Non-pigmented ciliary epithelial cell (primary cell): Measurements from ENCODE around the gene METTL4.
"Not testable (repeated sequence)": the region's sequence is repeated elsewhere in the genome, so short reads cannot be mapped to it uniquely, and the experiment has no call there.

ENCODE experiments used
- DNase-seq: peaks from one replicate; pipeline ENCODE4 v3.0.0-alpha.2; 2010; ENCODE audit warnings: low read depth

Gene METTL4

DNA sequence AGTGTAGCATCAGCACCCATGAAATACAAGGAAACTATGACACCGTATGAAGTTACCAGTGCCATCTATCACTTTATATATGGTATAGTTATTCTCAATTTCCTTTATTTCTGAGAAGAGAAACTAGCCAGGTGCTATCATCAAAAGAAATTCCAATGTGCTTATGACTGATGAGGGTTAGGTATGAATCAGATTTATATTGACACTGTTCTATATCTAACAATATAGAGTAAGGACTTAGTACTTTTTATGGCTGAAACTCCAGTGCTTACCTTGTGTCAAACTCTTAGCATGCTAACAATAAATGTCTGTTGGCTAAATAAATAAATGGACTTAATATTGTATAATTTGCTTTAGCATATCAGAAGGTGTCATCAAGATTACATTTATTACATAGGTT lies 6.9 kb downstream of the METTL4 start:
- no peak for DNase-seq

DNA sequence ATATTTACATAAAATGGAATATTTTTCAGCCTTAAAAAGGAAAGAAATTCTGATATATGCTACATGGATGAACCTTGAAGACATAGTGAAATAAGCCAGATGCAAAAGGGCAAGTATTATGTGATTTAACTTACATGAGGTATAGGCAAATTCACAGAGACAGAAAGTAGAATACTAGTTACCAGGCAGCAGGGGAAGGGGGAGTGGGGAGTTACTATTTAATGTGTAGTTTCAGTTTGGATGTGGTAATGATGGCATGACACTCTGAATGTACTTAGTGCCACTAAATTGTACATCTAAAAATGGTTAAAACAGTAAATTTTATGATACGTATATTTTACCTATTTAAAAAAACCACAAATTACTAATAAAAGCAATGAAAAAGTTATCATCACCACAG lies 12.1 kb downstream of the METTL4 start:
- no peak for DNase-seq

DNA sequence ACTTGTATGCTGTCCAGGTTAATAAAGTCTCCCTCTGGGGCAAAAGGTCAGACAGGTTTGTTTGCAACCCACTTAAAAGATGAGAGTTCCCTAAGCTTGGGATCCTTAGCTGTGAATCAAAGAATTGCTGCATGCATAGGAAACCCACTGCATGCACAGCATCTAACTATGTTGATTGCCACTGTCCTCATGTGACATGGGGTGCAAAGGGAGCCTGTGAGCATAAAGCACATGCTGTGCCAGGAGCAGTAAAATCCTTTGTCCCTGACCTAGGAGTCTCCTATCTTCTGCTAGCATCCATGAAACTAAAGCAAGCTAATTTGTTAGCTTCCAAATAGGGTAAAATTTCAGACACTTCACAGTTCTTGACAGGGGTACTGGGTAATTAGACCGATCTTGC lies 13.8 kb downstream of the METTL4 start:
- no peak for DNase-seq

GRCh38 chr18:2555895-2556294 lies 15.4 kb downstream of the METTL4 start:
- no peak for DNase-seq

GRCh38 chr18:2554696-2555095 lies 16.6 kb downstream of the METTL4 start:
- DNase-seq: no peak

DNA sequence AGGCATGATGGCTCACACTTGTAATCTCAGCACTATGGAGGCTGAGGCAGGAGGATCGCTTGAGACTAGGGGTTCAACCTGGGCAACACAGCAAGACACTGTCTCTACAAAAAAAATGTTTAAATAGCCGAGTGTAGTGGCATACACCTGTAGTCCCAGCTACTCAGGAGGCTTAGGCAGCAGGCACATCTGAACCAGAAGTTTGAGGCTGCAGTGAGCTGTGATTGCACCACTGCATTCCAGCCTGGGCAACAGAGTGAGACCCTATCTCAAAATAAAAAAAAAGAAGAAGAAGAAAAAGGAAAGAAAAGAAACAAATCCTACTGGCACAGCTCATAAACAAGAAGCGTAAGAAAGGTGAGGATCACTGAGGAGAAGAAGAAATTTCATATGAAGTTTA lies 19.9 kb downstream of the METTL4 start:
- no peak for DNase-seq

DNA sequence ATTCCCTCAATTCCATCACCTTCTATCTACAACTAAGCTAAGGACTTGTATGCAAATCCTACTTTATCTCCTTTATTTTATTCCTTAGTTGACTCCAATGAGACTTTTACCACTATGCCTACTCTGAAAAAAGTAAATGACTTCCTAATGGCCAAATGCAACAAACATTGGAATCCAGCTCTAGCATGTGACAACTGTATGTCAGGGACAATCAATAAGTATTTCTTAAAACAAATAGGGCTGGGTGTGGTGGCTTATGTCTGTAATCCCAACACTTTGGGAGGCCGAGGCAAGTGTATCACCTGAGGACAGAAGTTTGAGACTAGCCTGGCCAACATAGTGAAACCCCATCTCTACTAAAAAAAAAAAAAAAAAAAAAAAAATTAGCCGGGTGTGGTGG lies 21.8 kb downstream of the METTL4 start:
- no peak for DNase-seq

DNA sequence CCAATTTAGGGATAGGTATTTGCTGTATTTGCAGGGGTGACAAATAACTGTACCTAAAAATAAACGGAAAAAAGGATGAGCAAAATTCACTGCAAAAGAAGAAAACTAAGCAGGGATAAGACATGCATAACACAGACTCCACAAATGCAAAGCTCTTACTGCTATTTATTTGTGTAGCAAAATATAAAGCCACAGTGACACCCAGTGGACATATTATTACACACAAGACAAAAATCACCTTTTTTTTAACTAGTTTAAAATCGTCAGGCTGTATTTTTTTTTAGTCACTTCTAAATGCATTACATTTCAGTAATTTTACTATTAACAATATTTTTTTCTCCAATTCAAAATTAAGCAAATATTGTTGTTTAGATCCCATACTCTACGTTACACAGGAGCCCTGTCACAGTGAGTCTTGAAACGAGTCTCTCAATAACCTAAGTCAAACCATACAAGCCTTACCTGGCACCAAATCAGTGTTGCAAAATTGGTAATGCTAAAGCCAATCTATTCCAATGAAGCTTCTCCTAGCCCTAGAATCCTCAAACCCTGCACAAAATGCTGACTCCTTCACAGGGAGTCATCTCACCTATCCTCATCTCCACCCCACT lies 23.7 kb downstream of the METTL4 start:
- no peak for DNase-seq

DNA sequence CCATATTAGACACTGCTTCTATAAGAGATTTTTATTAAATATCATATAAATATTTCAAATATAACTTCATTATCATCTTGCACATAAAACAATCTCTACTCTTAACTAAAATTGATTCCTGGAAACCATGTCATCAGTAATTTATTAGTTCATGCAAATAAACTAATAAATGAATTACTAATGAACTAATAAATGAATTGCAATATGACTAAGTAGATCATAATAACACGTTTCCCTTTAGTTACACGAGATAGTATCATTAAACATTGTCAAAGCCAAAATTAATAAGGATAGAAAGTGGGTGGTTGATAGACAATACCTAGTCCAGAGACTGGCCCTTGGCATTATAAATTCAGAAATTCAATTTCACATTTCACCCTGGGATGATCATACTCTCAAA lies 26.1 kb downstream of the METTL4 start:
- DNase-seq: no peak

DNA sequence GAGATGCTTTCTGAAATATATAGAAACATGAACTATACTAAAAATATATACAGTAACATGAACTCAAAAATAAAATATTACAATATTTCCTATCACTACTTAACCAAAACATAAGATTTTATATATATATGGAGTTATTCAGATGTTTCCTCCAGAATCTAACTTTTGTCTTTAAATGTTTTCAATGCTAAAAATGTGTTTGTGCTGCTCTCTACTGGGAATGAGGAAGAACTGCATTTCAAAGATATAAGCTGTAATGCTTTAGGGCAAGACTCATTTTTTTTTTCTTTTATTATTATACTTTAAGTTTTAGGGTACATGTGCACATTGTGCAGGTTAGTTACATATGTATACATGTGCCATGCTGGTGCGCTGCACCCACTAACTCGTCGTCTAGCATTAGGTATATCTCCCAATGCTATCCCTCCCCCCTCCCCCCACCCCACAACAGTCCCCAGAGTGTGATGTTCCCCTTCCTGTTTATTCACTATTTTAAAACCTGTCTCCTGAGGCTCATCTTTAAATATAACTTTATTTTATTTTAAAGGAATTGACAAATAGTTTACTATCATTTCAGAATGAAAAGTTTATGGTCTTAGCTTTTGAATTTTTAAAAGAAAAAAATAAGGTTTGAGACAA lies 29.3 kb downstream of the METTL4 start:
- DNase-seq: not testable (repeated sequence)

- DNase-seq: no peak
Observed at GRCh38 chr18:2540575-2540974, 30.7 kb downstream of the METTL4 start.

DNA sequence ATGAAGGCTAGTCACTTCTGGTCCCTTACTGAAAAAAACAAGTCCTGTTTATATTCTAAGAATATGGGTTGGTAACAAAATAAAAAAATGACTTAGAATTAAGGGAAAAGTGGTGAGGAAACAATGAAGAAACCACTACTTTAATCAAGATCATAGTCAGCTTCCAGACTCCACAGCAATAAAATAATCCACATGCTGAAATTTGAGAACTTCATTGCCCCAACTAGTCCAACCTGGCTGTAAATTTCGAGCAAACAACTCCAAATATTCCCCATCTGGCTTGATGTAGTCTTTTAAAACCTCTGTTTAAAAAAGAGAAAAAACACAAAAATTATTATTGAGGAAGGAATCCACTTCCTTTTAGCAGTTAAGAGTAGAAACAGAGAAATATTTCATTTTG lies 32.5 kb downstream of the METTL4 start:
- no peak for DNase-seq

GRCh38 chr18:2538236-2538635 lies 33.1 kb downstream of the METTL4 start:
- DNase-seq: no peak

GRCh38 chr18:2537296-2537695 lies 34.0 kb downstream of the METTL4 start:
- no peak for DNase-seq

GRCh38 chr18:2536493-2536892 lies 34.8 kb downstream of the METTL4 start:
- DNase-seq: peak; percentile 94

DNA sequence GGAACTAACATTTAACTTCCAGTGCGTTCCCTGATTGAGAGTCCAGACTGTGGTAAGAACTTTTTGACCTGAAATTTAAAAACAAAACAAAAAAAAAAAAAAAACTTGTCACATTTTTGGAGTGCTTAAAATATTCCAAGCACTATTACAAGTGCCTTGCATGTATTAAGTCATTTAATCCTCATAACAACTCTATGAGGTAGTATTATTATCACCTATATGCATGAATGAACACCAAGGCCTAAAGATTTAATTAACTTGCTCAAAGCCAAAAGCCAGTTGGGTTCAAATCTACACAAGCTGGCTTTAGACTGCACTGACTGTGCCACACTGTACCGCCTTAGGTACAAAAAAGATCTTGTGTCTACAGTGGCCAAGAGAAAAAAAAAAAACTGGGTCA lies 35.2 kb downstream of the METTL4 start:
- no peak for DNase-seq

DNA sequence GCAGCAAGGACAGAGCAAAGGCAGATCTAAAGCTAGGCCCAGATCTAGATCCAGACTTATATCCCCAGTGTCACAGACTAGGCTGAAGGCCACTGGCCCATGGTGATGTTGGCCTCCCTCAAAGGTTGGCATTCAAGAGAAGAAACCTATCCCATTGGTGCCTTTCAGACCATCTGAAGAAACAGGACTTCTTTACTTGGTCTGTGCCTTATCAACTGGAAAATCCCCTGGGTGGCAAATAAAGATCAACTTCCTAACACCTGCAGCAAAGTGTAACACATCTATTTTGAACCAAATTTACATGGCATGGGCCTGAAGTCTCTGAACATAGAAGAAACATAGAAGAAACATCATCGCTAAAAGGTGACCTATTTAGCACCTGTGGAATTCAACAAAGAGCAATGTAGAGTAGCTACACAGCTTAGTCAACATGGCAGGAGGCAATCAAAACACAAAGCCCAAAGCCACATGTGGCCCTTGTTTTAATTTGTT lies 35.8 kb downstream of the METTL4 start:
- DNase-seq: no peak

DNA sequence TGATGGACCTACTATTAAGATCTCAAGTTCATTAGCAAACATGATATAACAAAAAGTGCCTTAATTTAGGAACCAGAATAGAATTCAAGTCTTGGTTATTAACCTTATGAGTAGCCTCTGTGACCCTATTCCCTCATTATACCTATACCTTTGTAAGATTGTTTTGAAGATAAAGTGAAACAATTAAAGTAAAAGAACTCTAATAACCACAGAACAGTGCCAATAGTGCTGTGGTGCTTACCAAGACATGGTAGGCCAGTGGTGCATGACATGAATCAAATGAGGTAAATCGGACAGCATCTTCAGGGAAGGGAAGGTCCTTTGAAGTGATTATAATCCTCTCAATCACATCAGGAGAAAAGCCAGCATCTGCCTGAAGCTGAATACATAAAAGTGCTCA lies 36.4 kb downstream of the METTL4 start:
- no peak for DNase-seq

DNA sequence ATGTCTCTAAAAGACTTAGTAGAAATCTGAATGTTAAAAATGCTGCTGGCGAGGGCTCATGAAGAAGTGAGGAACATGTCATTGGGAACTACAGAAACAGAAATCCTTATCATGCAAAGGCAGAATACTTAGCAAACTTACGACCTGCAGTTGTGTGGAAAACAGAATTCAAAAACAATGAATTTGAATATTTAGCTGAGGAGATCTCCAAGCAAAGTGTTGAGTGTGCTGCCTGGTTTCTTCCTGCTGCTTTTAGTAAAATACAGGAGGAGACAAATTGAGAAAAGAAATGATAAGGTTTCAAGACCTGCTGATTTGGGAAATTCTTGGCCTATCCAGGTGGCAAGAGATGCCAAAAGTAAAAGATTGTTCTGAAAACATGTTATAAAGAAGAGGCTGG lies 38.5 kb downstream of the METTL4 start:
- no peak for DNase-seq

GRCh38 chr18:2531751-2532150 lies 39.6 kb downstream of the METTL4 start:
- DNase-seq: no peak

DNA sequence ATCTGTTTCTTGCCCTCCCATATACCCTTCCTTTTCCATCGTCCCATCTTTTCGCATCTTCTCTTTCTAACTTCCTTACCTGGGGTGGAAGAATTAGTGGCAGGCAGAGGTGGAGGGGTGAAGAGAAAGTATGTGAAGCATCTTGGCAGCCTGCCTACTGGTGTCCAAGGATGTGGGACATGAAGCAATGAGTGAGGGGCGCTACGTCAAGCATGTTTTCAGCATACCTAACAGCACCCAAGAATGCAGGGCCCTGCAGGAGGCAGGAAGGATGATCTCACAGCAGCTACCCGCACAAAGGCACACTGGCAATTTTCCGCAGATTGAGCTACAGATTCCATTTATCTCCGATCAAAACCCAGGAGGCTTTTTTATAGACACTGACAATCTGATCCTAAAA lies 42.2 kb downstream of the METTL4 start:
- peak; percentile 98 for DNase-seq

- no peak for DNase-seq
Observed at GRCh38 chr18:2526329-2526728, 45.0 kb downstream of the METTL4 start.

DNA sequence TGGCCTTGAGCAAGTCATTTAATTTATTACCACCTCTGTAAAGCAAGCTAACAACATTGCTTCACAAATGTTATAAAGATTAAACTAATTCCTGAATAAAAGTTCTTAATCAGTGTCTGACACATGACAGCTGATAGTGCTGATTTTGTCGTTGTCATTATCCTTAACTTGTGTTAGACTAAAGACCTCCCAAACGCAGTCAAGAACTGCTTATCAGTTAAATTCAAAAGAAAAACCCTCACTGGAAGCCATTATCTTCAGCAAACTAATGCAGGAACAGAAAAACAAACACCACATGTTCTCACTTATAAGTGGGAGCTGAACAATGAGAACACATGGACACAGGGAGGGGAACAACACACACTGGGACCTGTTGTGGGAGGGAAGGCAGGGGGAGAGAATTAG lies 46.5 kb downstream of the METTL4 start:
- DNase-seq: not testable (repeated sequence)

- no peak for DNase-seq
Observed at GRCh38 chr18:2522112-2522511, 49.2 kb downstream of the METTL4 start.
